ENCODE data around the gene KLHL9.
"Not testable (repeated sequence)": the region's sequence is repeated elsewhere in the genome, so short reads cannot be mapped to it uniquely, and the experiment has no call there.

The KLHL9 gene, protein sequence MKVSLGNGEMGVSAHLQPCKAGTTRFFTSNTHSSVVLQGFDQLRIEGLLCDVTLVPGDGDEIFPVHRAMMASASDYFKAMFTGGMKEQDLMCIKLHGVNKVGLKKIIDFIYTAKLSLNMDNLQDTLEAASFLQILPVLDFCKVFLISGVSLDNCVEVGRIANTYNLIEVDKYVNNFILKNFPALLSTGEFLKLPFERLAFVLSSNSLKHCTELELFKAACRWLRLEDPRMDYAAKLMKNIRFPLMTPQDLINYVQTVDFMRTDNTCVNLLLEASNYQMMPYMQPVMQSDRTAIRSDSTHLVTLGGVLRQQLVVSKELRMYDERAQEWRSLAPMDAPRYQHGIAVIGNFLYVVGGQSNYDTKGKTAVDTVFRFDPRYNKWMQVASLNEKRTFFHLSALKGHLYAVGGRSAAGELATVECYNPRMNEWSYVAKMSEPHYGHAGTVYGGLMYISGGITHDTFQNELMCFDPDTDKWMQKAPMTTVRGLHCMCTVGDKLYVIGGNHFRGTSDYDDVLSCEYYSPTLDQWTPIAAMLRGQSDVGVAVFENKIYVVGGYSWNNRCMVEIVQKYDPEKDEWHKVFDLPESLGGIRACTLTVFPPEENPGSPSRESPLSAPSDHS

DNA sequence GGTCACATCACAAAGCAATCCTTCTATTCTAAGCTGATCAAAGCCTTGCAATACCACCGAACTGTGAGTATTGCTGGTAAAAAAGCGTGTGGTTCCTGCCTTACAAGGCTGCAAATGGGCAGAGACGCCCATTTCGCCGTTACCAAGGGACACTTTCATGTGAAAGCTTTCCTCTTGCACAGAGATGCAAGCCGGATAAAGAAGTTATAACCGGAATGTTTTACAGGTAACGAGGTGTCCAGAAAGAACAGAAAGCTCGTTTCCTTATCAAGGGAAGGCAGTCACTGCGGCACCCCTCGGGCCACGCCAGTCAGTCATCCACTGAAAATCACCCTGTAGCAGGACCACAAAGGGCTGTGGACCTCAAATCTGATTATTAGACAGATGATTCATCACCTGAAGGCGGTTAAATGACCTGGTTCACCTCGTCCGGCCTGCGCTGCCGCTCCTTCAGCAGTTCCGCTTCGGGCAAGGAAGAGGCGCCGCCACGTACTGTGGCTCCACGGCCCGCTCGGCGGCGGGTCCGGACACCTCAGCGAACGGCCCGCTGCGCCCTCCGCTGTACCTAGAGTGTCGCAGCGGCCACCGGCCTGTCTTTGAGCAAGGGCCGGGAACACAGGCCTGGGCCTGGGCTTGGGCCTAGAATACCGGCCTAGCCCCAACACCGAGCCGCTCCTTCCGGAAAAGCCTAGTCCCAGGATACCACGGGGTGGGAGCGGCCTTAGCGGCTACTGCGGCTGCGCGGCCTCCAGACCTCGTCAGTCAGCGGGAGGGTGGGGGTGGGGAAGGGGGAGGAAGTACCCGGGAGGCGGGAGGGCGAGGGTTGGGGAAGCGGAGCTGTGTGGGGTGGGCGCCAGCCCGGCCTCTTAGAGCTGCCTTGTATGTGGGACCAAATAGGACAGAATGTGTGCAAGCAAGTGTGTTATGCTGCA, at the start of gene KLHL9:
Gene KLHL9 (minus strand): TSS at position 704 of the 932 bp plus-strand sequence. CDS start 545 bp downstream, at position 159.
- peak; percentile 96 for DNase-seq (ENCODE audit: low spot score)

DNA sequence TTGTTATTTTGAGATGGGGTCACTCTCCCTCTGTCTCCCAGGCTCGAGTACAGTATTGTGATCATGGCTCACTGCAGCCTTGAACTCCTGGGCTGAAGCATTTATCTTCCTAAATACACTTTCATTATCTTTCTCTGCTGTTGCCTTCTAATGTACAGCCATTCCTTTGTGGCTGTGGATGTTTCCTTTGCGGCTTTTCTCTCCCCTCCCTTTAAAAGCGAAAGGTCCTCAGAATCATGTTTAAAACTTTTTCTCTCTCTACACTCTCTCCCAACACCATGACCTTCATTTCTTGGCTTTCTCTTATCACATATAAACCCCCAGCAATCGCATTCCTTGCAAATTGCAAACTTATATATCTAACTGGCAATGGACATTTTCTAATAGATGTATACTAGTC, 48.4 kb upstream of the KLHL9 start:
- no peak for DNase-seq (ENCODE audit: low spot score)

DNA sequence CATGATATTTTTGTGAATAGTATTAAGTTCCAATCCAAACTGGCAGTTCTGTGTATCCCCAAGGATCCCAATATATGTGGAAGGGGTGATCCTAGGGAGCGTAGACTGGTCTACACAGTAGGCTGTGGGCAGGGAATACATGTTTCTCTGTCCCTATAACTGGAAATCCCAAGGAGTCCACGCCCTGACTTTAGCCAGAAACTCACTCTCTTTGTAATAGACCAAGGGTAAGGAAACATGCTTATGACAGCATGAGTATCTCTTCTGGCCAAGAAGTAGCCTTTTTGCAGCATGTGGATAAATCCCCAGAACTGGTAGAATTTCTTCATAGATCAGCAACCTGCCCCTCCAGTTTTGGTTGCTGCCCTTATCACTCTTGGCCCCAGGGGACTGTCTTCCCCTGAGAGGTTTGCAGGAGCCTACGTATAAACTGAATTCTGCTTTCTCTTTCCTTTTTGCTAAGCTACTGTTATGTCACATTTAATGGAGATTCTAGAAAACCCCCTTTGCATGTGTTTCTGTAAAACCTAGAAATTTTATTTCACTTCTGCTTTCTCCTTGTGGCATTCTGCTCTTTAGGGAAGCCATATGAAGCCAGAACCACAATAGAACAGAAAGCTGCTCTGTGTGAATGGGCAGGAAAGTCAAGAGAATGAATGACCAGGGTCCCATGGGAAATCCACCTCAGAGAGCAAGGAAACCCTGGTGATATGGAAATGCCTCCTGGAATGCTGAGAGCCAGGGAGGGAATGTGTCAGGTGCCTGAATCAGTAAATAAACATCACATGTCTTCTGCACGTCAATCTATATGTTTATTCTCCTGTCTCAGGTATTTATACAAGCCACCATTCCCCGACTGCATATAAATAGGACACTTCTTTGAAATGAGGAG, 46.5 kb upstream of the KLHL9 start:
- no peak for DNase-seq (ENCODE audit: low spot score)

DNA sequence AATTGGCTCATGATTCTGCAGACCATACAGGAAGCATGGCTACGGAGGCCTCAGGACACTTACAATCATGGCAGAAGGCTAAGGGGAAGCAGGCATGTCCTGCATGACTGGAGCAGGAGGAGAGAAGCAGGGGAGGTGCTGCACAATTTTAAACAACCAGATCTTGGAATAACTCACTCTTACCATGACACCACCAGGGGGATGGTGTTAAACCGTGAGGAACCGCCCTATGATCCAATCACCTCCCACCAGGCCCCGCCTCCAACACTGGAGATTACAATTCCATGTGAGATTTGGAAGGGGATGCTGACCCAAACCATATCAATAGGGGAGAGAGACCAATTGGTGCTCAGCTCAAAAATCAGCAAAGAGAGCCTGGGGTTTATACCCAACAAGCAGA, 36.3 kb upstream of the KLHL9 start:
- DNase-seq (ENCODE audit: low spot score) = not testable (repeated sequence)

DNA sequence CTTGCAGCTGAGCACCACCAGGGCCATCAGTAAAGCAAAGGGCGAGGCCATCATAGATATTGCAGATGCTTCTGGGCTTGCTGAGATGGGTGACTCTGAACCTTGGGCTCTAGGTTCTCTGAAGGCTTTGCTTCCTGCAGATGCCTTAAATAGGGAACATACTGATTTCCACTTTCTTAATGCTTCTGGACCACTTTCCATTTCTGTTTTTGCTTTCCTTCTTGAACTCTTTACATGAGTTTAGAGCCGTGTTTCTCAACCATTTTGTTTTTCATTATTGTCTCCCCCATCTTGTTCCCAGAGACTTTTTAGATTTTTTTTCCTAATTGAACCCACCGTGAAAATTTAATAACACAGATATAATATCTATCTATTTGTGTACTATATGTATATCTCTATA, 32.8 kb upstream of the KLHL9 start, which contains the start of gene IFNA13:
Gene IFNA13 (minus strand): TSS at position 101 of the 400 bp plus-strand sequence. CDS start 47 bp downstream, at position 54.
- no peak for DNase-seq (ENCODE audit: low spot score)

DNA sequence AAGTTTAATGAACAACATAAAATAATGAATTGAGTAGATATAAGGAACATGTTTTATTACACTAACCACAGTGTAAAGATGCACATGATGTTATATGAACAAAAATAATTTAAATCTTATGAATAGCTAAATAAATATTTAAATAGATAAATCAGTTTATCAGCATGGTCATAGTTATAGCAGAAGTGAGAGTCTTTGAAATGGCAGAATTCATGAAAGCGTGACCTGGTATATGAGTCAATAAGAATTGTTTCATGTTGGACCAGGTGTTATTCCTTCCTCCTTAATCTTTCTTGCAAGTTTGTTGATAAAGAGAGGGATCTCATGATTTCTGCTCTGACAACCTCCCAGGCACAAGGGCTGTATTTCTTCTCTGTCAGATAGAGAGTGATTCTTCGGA, 32.0 kb upstream of the KLHL9 start:
- not testable (repeated sequence) for DNase-seq (ENCODE audit: low spot score)

DNA sequence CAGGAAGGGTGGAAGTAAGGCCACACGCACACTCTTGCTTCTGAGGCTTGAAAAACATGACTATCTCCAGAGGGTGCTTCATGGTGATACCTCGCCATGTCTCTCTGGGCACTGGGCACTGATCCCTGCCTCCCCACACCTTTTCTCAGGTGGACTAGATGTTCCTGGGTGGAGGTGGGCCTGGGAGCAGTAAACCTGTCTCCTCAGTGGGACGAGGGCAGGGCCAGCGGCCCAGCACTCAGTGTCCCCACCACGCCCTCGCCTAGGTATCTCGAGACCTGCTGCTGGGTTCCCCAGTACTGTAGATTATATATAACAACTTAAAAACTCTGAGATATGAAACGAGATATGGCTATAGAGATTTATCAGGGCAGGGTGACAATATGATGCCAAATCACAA, 27.1 kb upstream of the KLHL9 start:
- DNase-seq (ENCODE audit: low spot score) = no peak

DNA sequence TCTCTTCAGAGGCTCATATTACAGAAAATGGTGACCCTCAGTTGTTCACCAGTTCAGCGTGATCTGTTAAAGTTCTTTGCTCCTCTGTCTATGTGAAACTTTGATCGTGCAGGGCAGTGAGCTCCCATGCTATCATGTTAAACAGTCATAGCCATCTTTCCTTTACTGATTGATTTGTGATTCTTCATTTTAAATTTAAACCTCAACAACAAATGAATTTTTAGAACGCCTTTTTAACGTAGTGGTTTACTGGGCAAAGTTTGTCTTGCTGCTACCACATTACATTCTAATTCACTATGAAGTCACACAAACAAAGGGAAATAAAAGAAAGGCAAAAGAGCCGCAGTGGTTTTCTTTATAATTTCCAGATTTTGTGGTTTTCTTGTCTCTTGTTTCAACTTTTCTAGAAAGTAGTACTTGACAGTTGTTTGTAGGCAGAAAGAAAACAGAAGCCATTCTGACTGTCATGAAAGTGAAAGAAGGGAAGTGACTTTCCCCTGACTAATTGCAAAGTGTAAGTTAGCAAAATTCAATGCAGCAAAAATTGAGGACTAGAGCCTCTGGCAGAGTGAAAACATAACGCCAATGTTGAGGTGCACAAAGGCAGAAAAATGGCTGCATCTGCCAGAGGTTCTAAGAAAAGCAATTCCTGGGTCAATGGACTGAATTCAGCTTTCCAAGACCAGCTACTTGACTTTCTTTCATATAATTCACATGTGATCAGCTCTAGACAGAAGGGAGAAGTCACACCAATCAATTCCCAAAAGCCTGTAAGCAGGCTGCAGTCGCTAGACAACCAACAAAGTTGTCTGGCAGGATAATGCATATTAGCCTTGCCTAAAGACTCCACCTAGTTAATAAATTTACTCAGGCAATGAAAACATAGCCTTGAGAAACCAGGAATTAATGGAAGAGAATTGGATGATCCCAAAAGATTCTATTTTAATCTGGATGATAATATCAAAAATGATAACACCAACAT, 22.6 kb upstream of the KLHL9 start:
- DNase-seq (ENCODE audit: low spot score) = no peak

DNA sequence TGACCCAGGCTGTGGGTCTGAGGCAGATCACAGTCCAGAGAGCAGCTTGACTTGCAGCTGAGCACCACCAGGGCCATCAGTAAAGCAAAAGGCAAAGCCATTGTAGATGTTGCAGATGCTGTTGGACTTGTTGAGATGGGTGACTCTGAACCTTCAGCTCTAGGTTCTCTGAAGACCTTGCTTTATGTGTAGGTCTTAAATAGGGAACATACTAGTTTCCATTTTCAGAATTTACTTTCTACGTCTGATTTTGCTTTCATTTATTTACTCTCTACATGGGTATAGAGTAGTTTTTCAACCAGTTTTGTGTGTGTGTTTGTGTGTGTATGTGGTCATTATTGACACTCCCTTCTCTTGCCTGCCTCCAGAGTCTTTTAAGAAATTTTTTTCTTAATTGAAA, 15.6 kb upstream of the KLHL9 start, which contains the start of gene IFNA6:
Gene IFNA6 (minus strand): TSS at position 101 of the 400 bp plus-strand sequence. CDS start 0 bp downstream, at position 101.
- DNase-seq (ENCODE audit: low spot score) = no peak

DNA sequence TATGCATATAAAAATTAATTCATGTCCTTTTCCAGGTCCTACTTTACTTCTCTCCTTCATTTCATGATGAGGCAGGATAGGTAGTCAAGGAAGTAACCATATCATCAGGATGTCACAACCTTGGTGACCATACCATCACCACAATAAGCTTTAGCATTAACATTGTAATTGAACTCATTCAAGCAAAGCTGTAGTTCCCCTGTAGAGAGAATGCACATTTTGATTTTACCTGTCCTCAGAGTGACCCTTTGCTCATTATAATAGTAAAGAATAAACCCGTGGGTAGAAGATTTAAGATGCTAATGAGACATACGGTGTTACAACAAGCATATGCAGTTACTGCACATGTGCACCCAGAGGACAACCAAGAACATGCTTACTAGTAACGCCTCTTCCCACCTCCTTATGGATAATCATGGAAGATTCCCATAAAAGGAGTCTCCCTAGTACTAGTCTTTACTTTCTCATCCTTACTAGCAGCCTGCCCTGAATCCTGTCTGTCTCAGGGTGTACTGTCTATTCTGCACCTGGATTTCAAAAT, 13.3 kb upstream of the KLHL9 start:
- DNase-seq (ENCODE audit: low spot score) = no peak

DNA sequence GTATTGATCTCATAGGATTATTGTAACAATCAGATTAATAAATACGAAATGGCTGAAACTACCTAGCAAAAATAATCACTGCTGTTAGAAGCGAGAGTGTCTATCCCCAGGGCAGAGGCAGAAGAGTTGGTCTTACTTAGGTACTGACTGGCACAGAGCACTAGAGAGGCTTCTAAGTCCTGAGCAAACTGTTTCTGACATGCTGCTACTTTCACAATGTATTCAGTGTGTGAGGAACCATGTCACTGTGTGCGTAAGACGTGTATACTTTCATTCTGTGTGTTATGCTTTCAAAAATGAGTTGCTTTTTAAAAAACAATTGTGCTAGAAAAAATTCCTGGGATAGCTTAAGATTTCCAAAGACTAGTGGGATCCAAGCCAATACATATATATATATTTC, 5.5 kb upstream of the KLHL9 start:
- no peak for DNase-seq (ENCODE audit: low spot score)

DNA sequence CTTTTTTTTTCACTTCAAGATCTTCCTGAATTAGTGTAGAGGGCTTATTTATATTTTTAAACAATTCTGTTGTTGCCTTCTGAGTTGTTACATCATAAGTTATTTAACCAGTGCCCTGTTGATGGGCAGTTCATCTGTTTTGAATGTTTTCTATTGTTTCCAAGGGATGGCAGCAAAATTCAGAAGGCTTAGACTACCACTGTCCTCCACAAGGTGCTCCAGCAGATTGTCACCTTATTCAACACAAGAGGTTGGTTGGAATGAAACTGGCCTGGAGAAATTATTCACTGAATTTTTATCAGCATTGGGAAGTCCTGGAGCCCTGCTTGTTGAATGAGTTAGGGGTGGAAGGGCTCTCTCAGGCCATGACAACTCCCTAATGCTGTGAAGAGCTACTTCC, 1.3 kb upstream of the KLHL9 start:
- no peak for DNase-seq (ENCODE audit: low spot score)

DNA sequence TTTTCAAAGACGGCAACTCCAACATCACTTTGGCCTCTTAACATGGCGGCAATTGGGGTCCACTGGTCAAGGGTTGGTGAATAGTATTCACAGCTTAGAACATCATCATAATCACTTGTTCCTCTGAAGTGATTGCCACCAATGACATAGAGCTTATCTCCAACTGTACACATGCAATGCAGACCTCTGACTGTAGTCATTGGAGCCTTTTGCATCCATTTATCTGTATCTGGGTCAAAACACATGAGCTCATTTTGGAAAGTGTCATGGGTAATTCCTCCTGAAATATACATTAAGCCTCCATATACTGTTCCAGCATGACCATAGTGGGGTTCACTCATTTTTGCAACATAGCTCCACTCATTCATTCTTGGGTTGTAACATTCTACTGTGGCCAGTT, 2.0 kb downstream of the KLHL9 start:
- no peak for DNase-seq (ENCODE audit: low spot score)

DNA sequence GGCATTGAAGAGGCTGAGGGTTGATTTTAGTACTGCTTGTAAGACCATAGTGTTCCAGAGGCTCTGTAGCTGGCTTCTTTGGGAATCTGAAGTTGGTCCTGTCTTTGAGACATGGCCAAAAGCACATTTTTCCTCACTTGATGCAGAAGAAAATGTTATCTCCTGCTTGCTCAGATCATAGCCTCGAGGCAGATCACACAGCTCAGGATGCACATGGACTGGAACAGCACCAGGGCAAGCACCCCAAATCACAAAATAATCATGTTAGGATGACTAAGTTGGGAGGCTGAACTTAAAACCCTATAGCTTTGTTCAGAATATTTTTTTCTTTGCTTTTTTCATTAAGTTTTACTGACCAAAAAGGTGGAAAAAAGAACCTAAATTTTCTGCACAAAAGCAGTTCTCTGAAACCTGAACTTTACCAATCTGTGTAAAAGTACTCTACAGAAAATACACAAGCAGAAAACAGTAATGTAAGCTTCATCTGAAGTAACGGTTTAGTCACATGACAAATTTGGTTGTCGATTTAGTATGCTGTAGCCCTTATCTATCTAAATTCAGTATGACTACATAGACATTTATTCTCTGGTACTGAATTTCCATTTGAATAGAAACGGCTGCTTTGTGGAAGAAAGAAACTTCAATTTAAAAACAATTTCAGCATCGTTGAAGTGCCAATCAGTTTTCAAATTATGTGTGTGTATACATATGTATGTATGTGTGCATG, 3.4 kb downstream of the KLHL9 start:
- DNase-seq (ENCODE audit: low spot score) = no peak

DNA sequence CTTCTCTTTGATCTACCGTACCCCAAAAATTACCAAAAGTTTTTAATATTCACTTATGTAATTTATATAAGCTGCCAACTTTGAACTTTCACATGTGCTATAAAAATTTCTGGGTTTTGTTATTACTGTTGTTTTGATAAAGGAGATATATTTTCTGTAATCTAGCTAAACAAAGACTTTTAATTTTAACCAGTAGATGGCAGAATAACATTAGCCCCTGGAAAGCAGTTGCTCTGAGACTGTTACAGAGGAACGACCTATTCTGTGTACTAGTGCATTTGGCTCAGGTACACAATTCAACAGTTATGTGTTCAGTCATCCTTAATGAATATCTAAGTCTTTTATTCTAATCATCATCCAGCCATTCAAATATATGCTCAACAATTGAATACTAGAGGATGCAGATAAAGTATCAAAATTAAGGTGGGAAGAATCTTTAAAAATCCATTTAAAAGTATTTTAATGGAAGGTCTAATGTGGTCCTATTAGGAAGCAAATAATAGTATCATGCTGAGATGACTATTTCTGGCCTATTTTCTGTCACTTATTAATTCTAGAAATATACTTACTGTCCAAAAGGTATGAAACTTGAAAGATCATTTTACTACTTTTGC, 8.6 kb downstream of the KLHL9 start:
- DNase-seq (ENCODE audit: low spot score) = peak; percentile 18

DNA sequence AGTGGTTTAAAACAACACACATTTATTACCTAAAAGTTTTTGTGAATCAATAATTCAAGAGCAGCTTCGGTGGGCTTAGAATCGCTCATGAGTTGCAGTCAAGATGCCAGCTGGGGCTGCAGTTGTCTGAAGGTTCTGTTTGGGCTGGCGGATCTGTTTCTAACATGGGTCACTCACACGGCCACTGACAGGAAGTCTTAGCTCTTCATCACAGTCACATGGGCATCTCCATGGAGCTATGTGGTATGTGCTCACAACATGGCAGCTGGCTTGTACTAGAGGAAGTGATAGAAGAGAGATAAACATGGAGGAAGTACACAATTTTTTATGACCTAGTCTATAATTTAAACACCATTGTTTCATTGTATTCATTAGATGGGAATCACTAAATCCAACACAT, 11.2 kb downstream of the KLHL9 start:
- no peak for DNase-seq (ENCODE audit: low spot score)

DNA sequence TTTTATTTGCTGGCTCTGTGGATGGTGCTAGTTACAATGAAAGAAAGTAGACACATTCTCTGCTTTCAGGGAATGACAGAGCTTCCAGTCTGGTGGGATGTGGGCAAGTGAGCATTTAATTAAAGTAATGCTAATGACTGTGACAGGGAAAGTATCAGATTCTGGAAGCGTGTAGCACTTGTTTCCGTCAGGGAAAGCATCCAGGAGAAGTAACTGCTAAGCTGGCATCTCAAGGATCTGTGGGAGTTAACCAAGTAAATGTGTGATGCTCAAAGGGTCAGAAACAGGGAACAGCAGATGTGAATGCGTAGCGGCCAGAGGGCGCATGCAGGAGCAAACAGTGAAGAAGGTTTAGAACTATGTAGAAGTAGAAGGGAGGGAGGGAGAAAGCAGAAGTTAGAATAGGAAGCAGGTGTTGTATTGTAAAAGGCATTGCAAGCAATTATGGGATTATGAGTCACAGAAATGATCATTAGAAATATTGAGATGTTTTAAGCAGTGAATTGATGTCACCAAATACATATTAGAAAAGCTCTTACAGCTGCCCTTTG, 12.2 kb downstream of the KLHL9 start:
- DNase-seq (ENCODE audit: low spot score) = no peak

DNA sequence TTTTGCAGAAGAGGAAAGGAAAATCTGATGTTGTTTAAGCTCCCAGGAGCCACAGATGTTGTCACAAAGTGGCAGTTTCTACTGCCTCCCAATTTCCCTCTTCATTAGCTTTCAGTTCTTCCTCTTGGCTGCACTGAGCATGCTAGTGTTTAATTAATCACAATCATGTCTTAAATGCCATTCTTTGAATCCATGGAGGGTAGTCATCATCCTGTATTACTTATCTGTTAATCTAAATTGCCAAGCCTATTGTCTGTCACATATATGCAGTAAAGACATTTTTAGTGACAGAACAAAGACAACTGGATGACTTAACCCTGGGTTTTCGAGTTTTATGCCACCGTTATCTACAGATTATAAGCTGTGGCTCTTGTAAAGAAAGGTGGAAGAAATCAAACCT, 14.7 kb downstream of the KLHL9 start:
- DNase-seq (ENCODE audit: low spot score) = no peak

All from AG08396 (cell line).